ENCODE measurements around the gene SALL1.

- TF ChIP-seq CTCF (optimal IDR thresholded peaks at IDR 0.05 in 1 of 3, IDR thresholded peaks at IDR 0.05 in 1 of 3, conservative IDR thresholded peaks at IDR 0.05 in 1 of 3; ENCODE audit: extremely low read depth in 1 of 3, insufficient read depth in 2 of 3, low read length in 3 of 3) (no peak), EZH2 (IDR thresholded peaks at IDR 0.05; ENCODE audit: low read length) (peak; percentile 35)
Measured at GRCh38 chr16:51146256-51146924, 4.7 kb downstream of the SALL1 start.
